Hepatocyte (in vitro differentiated cells): Measurements from ENCODE around the gene PRSS21. TPM values are rescaled to one million over a fixed set of nuclear protein-coding genes. Genes with fewer than 3 reads are reported as not detected.

Experiments used
- DNase-seq: peaks from one replicate; pipeline ENCODE4 v3.0.0-alpha.2; 2016; ENCODE audit warnings: low spot score
- H2AFZ ChIP-seq: fragments of 200-600 bp; sonication (generic); 2 replicates; pipeline ENCODE4 v1.6.0; 2016; ENCODE audit warnings: antibody characterized with exemption, mild to moderate bottlenecking
- H3K27ac ChIP-seq: fragments of 200-600 bp; sonication (generic); 2 replicates; pipeline ENCODE4 v1.5.1; 2016; ENCODE audit warnings: mild to moderate bottlenecking
- H3K27me3 ChIP-seq: fragments of 200-600 bp; sonication (generic); 2 replicates; pipeline ENCODE4 v1.6.1; 2016
- H3K36me3 ChIP-seq: fragments of 200-600 bp; sonication (generic); replicated peaks from 2 replicates; pipeline ENCODE4 v1.5.1; 2016; ENCODE audit warnings: low read depth; ENCODE audit not compliant: insufficient read depth
- H3K4me1 ChIP-seq: fragments of 200-600 bp; sonication (generic); 2 replicates; pipeline ENCODE4 v1.5.1; 2016; ENCODE audit warnings: mild to moderate bottlenecking, moderate library complexity; ENCODE audit not compliant: insufficient read depth
- H3K4me2 ChIP-seq: fragments of 200-600 bp; sonication (generic); 2 replicates; pipeline ENCODE4 v1.6.0; 2016
- H3K4me3 ChIP-seq: fragments of 200-600 bp; sonication (generic); 2 replicates; pipeline ENCODE4 v1.5.1; 2016; ENCODE audit warnings: mild to moderate bottlenecking
- H3K79me2 ChIP-seq: fragments of 200-600 bp; sonication (generic); 2 replicates; pipeline ENCODE4 v1.6.0; 2017; ENCODE audit warnings: mild to moderate bottlenecking
- H3K9me2 ChIP-seq: fragments of 200-600 bp; sonication (generic); replicated peaks from 2 replicates; pipeline ENCODE4 v1.6.0; 2017; ENCODE audit warnings: mild to moderate bottlenecking; ENCODE audit not compliant: insufficient read depth
- H3K9me3 ChIP-seq: fragments of 200-600 bp; sonication (generic); 2 replicates; pipeline ENCODE4 v1.5.1; 2016; ENCODE audit warnings: low read depth, mild to moderate bottlenecking
- H4K20me1 ChIP-seq: fragments of 200-600 bp; sonication (generic); 2 replicates; pipeline ENCODE4 v1.6.0; 2016; ENCODE audit warnings: mild to moderate bottlenecking; ENCODE audit not compliant: insufficient read depth, poor library complexity, severe bottlenecking
- EZH2 ChIP-seq: fragments of 200-600 bp; sonication (generic); IDR thresholded peaks from 2 replicates; pipeline ENCODE4 v1.6.1; 2016; ENCODE audit warnings: antibody characterized with exemption, mild to moderate bottlenecking, borderline replicate concordance
- EZH2phosphoT487 ChIP-seq: fragments of 200-600 bp; sonication (generic); IDR thresholded peaks from one replicate; pipeline ENCODE4 v1.6.1; 2018; ENCODE audit warnings: antibody characterized with exemption, mild to moderate bottlenecking, low read depth, moderate library complexity; ENCODE audit not compliant: unreplicated experiment, severe bottlenecking
- WGBS: methylation state at CpG from one replicate; pipeline ENCODE4 v1.1.6; 2016; ENCODE audit warnings: low lambda C conversion rate; ENCODE audit errors: missing lambda C conversion rate; 5-methylcytosine and 5-hydroxymethylcytosine counted together
- polyA plus RNA-seq: library from polyadenylated mRNA; unstranded; fragments of >200 nt; fragmentation: Nextera tagmentation; extraction: Ambion mirVana; gene quantifications from 2 replicates; pipeline ENCODE4 v1.2.1, GENCODE V29; 2016
- total RNA-seq: library from RNA; depleted of rRNA; stranded (reverse); fragments of >200 nt; gene quantifications from 2 replicates; pipeline ENCODE4 v1.2.3, GENCODE V29; 2014
- TF ChIP-seq, protein P1 (sequence below): fragments of 200-600 bp; sonication (generic); IDR thresholded peaks from 2 replicates; pipeline ENCODE4 v1.5.1; 2016; ENCODE audit warnings: antibody characterized with exemption, mild to moderate bottlenecking; ENCODE audit not compliant: poor library complexity

Gene PRSS21
- total and polyA plus RNA-seq, 2 experiments from 2014 or later: not detected

DNA sequence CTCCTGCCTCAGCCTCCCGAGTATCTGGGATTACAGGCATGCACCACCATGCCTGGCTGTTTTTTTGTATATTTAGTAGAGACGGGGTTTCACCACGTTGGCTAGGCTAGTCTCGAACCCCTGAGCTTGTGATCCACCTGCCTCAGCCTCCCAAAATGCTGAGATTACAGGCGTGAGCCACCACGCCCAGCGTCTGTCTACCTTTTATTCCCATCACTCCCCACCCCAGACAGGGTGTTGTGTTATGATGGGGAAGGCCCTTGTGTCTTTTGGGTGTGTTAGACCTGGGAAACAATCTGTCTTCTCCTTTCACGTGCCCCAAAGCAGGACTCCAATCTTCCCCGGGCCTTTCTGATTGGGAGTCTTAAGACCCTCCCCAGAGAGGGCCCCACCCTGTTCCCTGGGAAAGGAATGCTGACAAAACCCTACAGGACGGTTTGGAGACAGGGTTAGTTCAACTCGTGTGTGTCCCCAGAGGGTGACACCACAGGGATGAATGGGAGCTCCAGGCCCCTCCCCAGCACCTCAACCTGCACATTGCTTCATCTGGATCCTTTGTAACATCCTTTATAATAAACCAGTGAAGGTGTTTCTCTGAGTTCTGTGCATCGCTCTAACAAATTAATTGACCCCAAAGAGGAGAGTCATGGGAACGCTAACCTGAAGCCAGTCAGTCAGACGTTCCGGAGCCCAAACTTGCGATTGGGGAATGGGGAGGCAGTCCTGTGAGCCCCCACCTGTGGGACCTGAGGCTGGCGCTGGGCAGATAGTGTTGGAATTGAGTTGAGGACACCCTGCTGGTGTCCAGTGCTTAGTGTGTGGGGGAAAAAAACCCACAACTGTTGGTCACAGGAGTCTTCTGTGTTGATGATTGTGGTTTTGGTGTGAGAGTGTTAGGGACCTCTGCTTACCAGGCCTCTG is 36.8 kb upstream of the PRSS21 start:
- no peaks in the 10 kb centered on the region for H3K27me3 ChIP-seq
- peaks cover 7% of the 10 kb centered on the region for H4K20me1 ChIP-seq
- peaks cover 36% of the 10 kb centered on the region for H3K79me2 ChIP-seq
- DNase-seq: no peak
- TF ChIP-seq EZH2phosphoT487 (no peak), EZH2 (no peak)
- TF ChIP-seq, protein P1, sequence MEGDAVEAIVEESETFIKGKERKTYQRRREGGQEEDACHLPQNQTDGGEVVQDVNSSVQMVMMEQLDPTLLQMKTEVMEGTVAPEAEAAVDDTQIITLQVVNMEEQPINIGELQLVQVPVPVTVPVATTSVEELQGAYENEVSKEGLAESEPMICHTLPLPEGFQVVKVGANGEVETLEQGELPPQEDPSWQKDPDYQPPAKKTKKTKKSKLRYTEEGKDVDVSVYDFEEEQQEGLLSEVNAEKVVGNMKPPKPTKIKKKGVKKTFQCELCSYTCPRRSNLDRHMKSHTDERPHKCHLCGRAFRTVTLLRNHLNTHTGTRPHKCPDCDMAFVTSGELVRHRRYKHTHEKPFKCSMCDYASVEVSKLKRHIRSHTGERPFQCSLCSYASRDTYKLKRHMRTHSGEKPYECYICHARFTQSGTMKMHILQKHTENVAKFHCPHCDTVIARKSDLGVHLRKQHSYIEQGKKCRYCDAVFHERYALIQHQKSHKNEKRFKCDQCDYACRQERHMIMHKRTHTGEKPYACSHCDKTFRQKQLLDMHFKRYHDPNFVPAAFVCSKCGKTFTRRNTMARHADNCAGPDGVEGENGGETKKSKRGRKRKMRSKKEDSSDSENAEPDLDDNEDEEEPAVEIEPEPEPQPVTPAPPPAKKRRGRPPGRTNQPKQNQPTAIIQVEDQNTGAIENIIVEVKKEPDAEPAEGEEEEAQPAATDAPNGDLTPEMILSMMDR: no peak
- 69% methylated on average over 17 of the region's 17 CpGs for WGBS
- no peak overlapping the region for H3K4me2 ChIP-seq
- no peak overlapping the region for H3K27ac ChIP-seq
- H3K4me3 ChIP-seq: no peak overlapping the region
- no peaks in the 10 kb centered on the region for H3K9me2 ChIP-seq
- H3K9me3 ChIP-seq: no peaks in the 10 kb centered on the region
- no peak overlapping the region for H2AFZ ChIP-seq
- peaks cover 21% of the 10 kb centered on the region for H3K4me1 ChIP-seq
- H3K36me3 ChIP-seq: no peaks in the 10 kb centered on the region

GRCh38 chr16:2782583-2783351 is 34.3 kb upstream of the PRSS21 start:
- H4K20me1 ChIP-seq: no peaks in the 10 kb centered on the region
- DNase-seq: no peak
- WGBS: 83% methylated on average over 20 of the region's 20 CpGs
- H3K4me3 ChIP-seq: no peak overlapping the region
- no peaks in the 10 kb centered on the region for H3K36me3 ChIP-seq
- H2AFZ ChIP-seq: no peak overlapping the region
- H3K27ac ChIP-seq: no peak overlapping the region
- H3K9me2 ChIP-seq: no peaks in the 10 kb centered on the region
- peaks cover 14% of the 10 kb centered on the region for H3K79me2 ChIP-seq
- H3K9me3 ChIP-seq: no peaks in the 10 kb centered on the region
- H3K4me2 ChIP-seq: no peak overlapping the region
- no peaks in the 10 kb centered on the region for H3K27me3 ChIP-seq
- peaks cover 13% of the 10 kb centered on the region for H3K4me1 ChIP-seq
- TF ChIP-seq EZH2 (no peak), EZH2phosphoT487 (no peak)
- TF ChIP-seq, protein P1: no peak

DNA sequence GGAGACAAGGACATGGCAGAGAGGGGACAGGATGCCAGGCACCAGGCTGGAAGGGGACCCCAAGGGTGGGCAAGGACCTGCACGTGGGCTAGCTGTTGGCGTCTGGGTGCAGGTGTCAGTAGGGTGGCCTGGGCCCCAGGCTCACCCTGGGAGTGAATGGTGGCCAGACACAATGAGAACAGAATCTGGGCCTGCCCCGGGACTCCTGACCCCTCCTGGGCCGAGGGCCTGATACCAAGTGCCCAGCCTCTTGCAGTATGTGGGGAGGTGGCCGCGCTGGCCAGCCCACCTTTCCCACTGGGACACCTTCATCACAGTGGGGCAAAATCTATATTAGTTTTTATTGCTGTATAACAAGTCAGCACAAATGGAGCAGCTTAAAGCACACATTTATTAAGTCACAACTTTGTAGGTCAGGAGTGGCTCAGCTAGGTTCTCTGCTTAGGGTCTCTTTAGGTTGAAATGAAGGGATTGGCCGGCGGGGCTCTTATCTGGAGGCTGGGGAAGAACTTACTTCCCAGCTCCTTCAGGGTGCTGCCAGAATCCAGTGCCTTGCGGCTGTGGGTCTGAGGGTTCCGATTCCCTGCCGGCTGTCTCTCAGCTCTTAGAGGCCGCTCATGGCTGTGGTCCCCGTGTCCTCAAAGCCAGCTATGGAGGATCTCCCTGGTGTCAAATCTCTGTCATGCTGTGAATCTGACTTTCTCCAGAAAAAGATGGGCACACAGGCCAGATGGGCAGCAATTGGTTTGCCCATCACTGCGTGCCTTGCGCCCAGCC is 33.3 kb upstream of the PRSS21 start:
- Histone ChIP-seq H4K20me1 (no peaks in the 10 kb centered on the region), H3K36me3 (no peaks in the 10 kb centered on the region), H3K9me3 (no peaks in the 10 kb centered on the region), H3K27me3 (no peaks in the 10 kb centered on the region), H3K4me2 (no peak overlapping the region), H3K9me2 (no peaks in the 10 kb centered on the region), H3K27ac (no peak overlapping the region), H3K4me3 (no peak overlapping the region), H2AFZ (no peak overlapping the region), H3K4me1 (peaks cover 5% of the 10 kb centered on the region), H3K79me2 (peaks cover 8% of the 10 kb centered on the region)
- WGBS: 85% methylated on average over 15 of the region's 15 CpGs
- TF ChIP-seq EZH2phosphoT487 (no peak), EZH2 (no peak)
- TF ChIP-seq, protein P1: no peak
- DNase-seq: no peak
